ENCODE results near the gene TMEM86A. TPM values are rescaled to one million over a fixed set of nuclear protein-coding genes. Genes with fewer than 3 reads are reported as not detected.
A peak's percentile ranks its signal among the peaks of the same experiment; 100 is the strongest.

TMEM86A gene
- total and polyA plus RNA-seq, 2 of the 13 experiments (the other 11 are each of a cell fraction or from before 2014, with no cell fraction given) = 0.03 to 0.07 TPM

DNA sequence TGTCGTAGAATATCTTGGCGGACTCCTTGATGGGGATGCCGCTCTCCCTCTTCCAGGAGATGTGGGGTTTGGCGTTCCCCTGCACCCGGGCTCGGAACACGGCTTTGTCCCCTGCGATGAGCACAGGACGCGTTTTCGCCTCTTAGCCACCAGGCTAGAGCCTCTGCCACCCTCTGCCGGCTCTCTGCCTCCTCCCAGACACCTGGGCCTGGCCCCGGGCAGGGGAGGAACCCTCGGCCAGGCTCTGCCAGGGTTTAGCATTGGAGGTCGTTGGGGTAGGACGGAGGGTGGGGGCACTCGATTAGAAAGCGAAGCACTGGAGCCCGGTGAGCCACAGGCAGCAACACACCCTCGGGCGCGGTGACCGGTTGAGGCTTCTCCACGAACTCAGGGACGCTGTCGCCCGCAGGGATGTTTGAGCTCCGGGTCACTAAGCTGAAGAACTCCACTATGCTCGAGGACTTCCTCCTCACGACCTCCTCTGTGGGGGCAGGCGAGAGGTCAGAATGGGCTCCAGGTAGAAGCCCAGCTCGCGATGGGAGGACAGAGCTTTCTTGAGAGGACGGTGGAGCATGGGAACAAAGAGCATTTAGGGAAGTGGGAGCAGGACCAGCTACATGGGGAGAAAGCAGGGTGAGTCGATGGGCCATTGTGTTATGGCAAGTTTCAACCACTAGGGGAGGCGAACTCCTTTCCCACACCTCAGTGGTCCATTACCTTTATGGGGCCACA lies 23.1 kb downstream of the TMEM86A start:
- Histone ChIP-seq H3K9me3 (ENCODE audit: low read length) (no peaks in the 10 kb centered on the region), H4K20me1 (ENCODE audit: insufficient read depth, low read length) (no peaks in the 10 kb centered on the region), H3K4me2 (ENCODE audit: low read depth, low read length) (peak overlapping the region; percentile 91), H3K4me3 (replicated peaks in 1 of 3; ENCODE audit: insufficient read depth in 1 of 3, low read depth in 2 of 3, low read length in 3 of 3) (peak overlapping the region; percentile 30 to 63 (median 38); a peak in 5 of 6 replicates), H2AFZ (ENCODE audit: low read length) (peak overlapping the region; percentile 69), H3K79me2 (ENCODE audit: insufficient read depth, low read length) (no peaks in the 10 kb centered on the region), H3K4me1 (ENCODE audit: insufficient read depth, low read length) (peaks cover 24% of the 10 kb centered on the region), H3K36me3 (replicated peaks in 1 of 2; ENCODE audit: control insufficient read depth in 1 of 2, insufficient read depth in 2 of 2, low read length in 2 of 2) (no peaks in the 10 kb centered on the region), H3K9ac (ENCODE audit: insufficient read depth, low read depth, low read length) (no peak overlapping the region), H3K27ac (ENCODE audit: extremely low read length, insufficient read depth, low read length) (no peak overlapping the region), H3K27me3 (ENCODE audit: control insufficient read depth in 1 of 2, insufficient read depth in 2 of 2, low read length in 2 of 2) (peaks cover 4 to 52% of the 10 kb centered on the region in 2 experiments; a peak in 4 of 5 replicates)
- ChIA-PET POLR2A (no interaction called here), CTCF (ENCODE audit: low intra/inter-chr PET ratio, low total read pairs) (interaction anchor here (1.1 kb wide), 1 partner anchor 10 kb away, joined by 3 read pairs; no protein-coding TSS in a partner anchor)
- WGBS (ENCODE audit: low lambda C conversion rate) = 13% methylated on average over 18 of the region's 36 CpGs
- DNase-seq (ENCODE audit: low spot score) = no peak
- FAIRE-seq = peak; percentile 28
- in situ Hi-C loops (cut with HindIII; ENCODE audit: extremely low pct_ligation_motif_present, low pct_unique_long_range_greater_than_20kb) = no loop called here
- BruUV-seq (replicated peaks) = no TSS peak
- intact Hi-C loops (cut with micrococcal nuclease; ENCODE audit: unreplicated experiment) = no loop called here
- peak; percentile 79 for ATAC-seq
- TF ChIP-seq, protein P1, sequence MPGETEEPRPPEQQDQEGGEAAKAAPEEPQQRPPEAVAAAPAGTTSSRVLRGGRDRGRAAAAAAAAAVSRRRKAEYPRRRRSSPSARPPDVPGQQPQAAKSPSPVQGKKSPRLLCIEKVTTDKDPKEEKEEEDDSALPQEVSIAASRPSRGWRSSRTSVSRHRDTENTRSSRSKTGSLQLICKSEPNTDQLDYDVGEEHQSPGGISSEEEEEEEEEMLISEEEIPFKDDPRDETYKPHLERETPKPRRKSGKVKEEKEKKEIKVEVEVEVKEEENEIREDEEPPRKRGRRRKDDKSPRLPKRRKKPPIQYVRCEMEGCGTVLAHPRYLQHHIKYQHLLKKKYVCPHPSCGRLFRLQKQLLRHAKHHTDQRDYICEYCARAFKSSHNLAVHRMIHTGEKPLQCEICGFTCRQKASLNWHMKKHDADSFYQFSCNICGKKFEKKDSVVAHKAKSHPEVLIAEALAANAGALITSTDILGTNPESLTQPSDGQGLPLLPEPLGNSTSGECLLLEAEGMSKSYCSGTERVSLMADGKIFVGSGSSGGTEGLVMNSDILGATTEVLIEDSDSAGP (CRISPR knock-in tag; IDR thresholded peaks at IDR 0.05; ENCODE audit: borderline replicate concordance) = peak; percentile 49; the same call in 1 of the 2 replicates
- TF ChIP-seq SETDB1 (CRISPR knock-in tag; IDR thresholded peaks at IDR 0.05; ENCODE audit: borderline replicate concordance) (peak; percentile 47; the same call in 1 of the 2 replicates), ZNF333 (CRISPR knock-in tag; IDR thresholded peaks at IDR 0.05; ENCODE audit: borderline replicate concordance) (no peak), XRCC5 (optimal IDR thresholded peaks at IDR 0.05; ENCODE audit: low read length) (peak; percentile 39), MTA1 (CRISPR knock-in tag; IDR thresholded peaks at IDR 0.05; ENCODE audit: borderline replicate concordance) (0 out of 2 replicates have a peak, but pooled peaks have one; percentile 34), GTF2F1 (IDR thresholded peaks at IDR 0.05; ENCODE audit: low read length) (no peak), HOXA3 (CRISPR knock-in tag; IDR thresholded peaks at IDR 0.05) (0 out of 2 replicates have a peak, but pooled peaks have one; percentile 15), ZNF501 (CRISPR knock-in tag; IDR thresholded peaks at IDR 0.05) (0 out of 2 replicates have a peak, but pooled peaks have one; percentile 12)
- TF ChIP-seq, protein P2, sequence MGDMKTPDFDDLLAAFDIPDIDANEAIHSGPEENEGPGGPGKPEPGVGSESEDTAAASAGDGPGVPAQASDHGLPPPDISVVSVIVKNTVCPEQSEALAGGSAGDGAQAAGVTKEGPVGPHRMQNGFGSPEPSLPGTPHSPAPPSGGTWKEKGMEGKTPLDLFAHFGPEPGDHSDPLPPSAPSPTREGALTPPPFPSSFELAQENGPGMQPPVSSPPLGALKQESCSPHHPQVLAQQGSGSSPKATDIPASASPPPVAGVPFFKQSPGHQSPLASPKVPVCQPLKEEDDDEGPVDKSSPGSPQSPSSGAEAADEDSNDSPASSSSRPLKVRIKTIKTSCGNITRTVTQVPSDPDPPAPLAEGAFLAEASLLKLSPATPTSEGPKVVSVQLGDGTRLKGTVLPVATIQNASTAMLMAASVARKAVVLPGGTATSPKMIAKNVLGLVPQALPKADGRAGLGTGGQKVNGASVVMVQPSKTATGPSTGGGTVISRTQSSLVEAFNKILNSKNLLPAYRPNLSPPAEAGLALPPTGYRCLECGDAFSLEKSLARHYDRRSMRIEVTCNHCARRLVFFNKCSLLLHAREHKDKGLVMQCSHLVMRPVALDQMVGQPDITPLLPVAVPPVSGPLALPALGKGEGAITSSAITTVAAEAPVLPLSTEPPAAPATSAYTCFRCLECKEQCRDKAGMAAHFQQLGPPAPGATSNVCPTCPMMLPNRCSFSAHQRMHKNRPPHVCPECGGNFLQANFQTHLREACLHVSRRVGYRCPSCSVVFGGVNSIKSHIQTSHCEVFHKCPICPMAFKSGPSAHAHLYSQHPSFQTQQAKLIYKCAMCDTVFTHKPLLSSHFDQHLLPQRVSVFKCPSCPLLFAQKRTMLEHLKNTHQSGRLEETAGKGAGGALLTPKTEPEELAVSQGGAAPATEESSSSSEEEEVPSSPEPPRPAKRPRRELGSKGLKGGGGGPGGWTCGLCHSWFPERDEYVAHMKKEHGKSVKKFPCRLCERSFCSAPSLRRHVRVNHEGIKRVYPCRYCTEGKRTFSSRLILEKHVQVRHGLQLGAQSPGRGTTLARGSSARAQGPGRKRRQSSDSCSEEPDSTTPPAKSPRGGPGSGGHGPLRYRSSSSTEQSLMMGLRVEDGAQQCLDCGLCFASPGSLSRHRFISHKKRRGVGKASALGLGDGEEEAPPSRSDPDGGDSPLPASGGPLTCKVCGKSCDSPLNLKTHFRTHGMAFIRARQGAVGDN (CRISPR knock-in tag; IDR thresholded peaks at IDR 0.05) = peak; percentile 45; the same call in 1 of the 2 replicates
- TF ChIP-seq, protein P3, sequence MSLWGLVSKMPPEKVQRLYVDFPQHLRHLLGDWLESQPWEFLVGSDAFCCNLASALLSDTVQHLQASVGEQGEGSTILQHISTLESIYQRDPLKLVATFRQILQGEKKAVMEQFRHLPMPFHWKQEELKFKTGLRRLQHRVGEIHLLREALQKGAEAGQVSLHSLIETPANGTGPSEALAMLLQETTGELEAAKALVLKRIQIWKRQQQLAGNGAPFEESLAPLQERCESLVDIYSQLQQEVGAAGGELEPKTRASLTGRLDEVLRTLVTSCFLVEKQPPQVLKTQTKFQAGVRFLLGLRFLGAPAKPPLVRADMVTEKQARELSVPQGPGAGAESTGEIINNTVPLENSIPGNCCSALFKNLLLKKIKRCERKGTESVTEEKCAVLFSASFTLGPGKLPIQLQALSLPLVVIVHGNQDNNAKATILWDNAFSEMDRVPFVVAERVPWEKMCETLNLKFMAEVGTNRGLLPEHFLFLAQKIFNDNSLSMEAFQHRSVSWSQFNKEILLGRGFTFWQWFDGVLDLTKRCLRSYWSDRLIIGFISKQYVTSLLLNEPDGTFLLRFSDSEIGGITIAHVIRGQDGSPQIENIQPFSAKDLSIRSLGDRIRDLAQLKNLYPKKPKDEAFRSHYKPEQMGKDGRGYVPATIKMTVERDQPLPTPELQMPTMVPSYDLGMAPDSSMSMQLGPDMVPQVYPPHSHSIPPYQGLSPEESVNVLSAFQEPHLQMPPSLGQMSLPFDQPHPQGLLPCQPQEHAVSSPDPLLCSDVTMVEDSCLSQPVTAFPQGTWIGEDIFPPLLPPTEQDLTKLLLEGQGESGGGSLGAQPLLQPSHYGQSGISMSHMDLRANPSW (CRISPR knock-in tag; IDR thresholded peaks at IDR 0.05; ENCODE audit: borderline replicate concordance) = no peak
- TF ChIP-seq, protein P4, sequence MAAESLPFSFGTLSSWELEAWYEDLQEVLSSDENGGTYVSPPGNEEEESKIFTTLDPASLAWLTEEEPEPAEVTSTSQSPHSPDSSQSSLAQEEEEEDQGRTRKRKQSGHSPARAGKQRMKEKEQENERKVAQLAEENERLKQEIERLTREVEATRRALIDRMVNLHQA (CRISPR knock-in tag; IDR thresholded peaks at IDR 0.05) = no peak
